ENCODE data around the gene RHOT2.

GRCh38 chr16:619476-620100 is 48.3 kb upstream of the RHOT2 start:
- no peak for TF ChIP-seq POLR2A (IDR thresholded peaks at IDR 0.05)
- TF ChIP-seq CTCF (IDR thresholded peaks at IDR 0.05), result no peak

Measured in lower leg skin (tissue), 3 donors.